ENCODE measurements around the gene MALSU1.

MALSU1 gene

DNA sequence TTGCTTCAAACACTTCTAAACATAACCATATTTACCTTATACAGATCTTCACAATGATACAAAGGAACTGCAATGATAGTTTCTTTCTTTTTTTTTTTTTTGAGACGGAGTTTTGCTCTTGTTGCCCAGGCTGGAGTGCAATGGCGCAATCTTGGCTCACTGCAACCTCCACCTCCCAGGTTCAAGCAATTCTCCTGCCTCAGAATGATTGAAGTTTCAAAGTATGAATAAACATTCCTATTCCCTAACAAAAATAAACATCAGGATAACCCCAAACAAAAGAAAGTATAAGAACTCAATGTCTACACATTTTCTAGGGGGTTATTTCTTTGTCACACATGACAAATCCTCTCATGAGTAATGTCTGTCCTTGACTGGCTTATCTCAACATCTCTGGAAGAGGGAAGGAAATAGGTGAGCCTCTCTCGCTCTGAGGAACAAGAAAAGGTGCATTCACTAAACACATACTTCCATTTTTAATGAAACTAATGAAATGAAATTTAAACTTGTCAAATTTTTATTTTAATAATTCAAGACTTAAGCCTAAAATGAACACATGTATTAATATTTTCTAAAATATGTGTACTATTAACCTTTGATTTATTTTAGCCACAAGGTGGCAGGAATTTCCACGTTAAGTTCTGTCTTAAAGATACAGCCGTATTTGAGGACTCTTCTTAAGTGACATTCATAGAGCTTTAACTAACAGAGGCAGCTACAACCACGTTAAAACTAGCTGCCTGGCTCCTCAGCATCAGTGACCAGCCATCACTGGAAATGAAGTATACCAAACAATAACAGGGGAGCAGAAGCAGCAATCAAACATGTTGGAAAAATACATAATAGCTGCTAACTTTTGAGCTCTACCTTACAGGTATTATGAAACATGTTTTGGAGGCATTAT, 58.3 kb downstream of the MALSU1 start:
- in situ Hi-C loops (cut with MboI; ENCODE audit: low sequenced_read_pairs), result no loop called here

GRCh38 chr7:23358152-23358674, 59.1 kb downstream of the MALSU1 start:
- in situ Hi-C loops (cut with MboI; ENCODE audit: low sequenced_read_pairs), result no loop called here
